Activated CD4-positive, alpha-beta T cell treated with anti-CD3 and anti-CD28 coated beads, Interleukin-2, amount 50 U/mL, for 4 hours (primary cell): ENCODE results near the gene ELOVL6.
"Not testable (repeated sequence)": the region's sequence is repeated elsewhere in the genome, so short reads cannot be mapped to it uniquely, and the experiment has no call there.

ENCODE experiments used
- DNase-seq, 2 experiments: peaks; one replicate each; pipeline ENCODE4 v3.0.0-alpha.2; 2020

The ELOVL6 gene

GRCh38 chr4:110071466-110071865 is 126.9 kb downstream of the ELOVL6 start:
- DNase-seq, result no peak

- DNase-seq, result no peak
Observed at GRCh38 chr4:110068248-110068647, 130.2 kb downstream of the ELOVL6 start.

GRCh38 chr4:110064934-110065333 is 133.5 kb downstream of the ELOVL6 start:
- DNase-seq, result no peak

GRCh38 chr4:110064295-110064694 is 134.1 kb downstream of the ELOVL6 start:
- DNase-seq, result no peak

GRCh38 chr4:110062166-110062565 is 136.2 kb downstream of the ELOVL6 start:
- DNase-seq, result no peak

GRCh38 chr4:110061076-110061475 is 137.3 kb downstream of the ELOVL6 start:
- no peak for DNase-seq

- no peak for DNase-seq
Observed at GRCh38 chr4:110059556-110060191, 138.7 kb downstream of the ELOVL6 start.

- DNase-seq, result no peak
Observed at GRCh38 chr4:110058677-110059076, 139.7 kb downstream of the ELOVL6 start.

GRCh38 chr4:110055158-110055768 is 143.2 kb downstream of the ELOVL6 start:
- DNase-seq, result no peak

- DNase-seq, result peak; percentile 46 to 47
Observed at GRCh38 chr4:110049951-110050925, 148.2 kb downstream of the ELOVL6 start.

GRCh38 chr4:110046588-110047049 is 151.8 kb downstream of the ELOVL6 start:
- no peak for DNase-seq

- DNase-seq, result no peak
Observed at GRCh38 chr4:110042545-110043517, 155.6 kb downstream of the ELOVL6 start.

- no peak for DNase-seq
Observed at GRCh38 chr4:110041735-110042134, 156.7 kb downstream of the ELOVL6 start.

- DNase-seq, result not testable (repeated sequence)
Observed at GRCh38 chr4:110039164-110039563, 159.3 kb downstream of the ELOVL6 start.

GRCh38 chr4:110034026-110034393 is 164.4 kb downstream of the ELOVL6 start:
- DNase-seq, result no peak

- DNase-seq, result no peak
Observed at GRCh38 chr4:110033355-110034025, 164.9 kb downstream of the ELOVL6 start.

GRCh38 chr4:110032603-110033002 is 165.8 kb downstream of the ELOVL6 start:
- no peak for DNase-seq

GRCh38 chr4:110025718-110026117 is 172.7 kb downstream of the ELOVL6 start:
- DNase-seq, result no peak

- DNase-seq, result no peak
Observed at GRCh38 chr4:110025056-110025455, 173.4 kb downstream of the ELOVL6 start.

- no peak for DNase-seq
Observed at GRCh38 chr4:110022457-110022856, 176.0 kb downstream of the ELOVL6 start.

- DNase-seq, result no peak
Observed at GRCh38 chr4:110020646-110021443, 177.6 kb downstream of the ELOVL6 start.
